Mesenchymal stem cell (in vitro differentiated cells and primary cell): Measurements from ENCODE around the gene MYO1D.
A peak's percentile ranks its signal among the peaks of the same experiment; 100 is the strongest.

Source experiments
- DNase-seq: peaks from one replicate; pipeline ENCODE4 v3.0.0-alpha.2; 2013
- H2AFZ ChIP-seq: one replicate; pipeline ENCODE4 v1.6.1; 2013; ENCODE audit warnings: low read depth, mild to moderate bottlenecking, control low read depth, inconsistent platforms, low read length, moderate library complexity
- H2AK5ac ChIP-seq: 2 replicates; pipeline ENCODE4 v1.6.1; 2013; ENCODE audit warnings: low read length, moderate library complexity, mild to moderate bottlenecking, inconsistent platforms; ENCODE audit not compliant: severe bottlenecking
- H2BK120ac ChIP-seq: one replicate; pipeline ENCODE4 v1.6.1; 2013; ENCODE audit warnings: low read depth, mild to moderate bottlenecking, inconsistent platforms, low read length, moderate library complexity
- H2BK12ac ChIP-seq, 2 experiments: one replicate each; pipeline ENCODE4 v1.6.1; 2013; ENCODE audit warnings: inconsistent platforms in 2 of 2, low read length in 2 of 2, mild to moderate bottlenecking in 2 of 2, moderate library complexity in 2 of 2, control low read depth in 1 of 2
- H2BK15ac ChIP-seq: one replicate; pipeline ENCODE4 v1.6.1; 2013; ENCODE audit warnings: mild to moderate bottlenecking, low read depth, inconsistent platforms; ENCODE audit not compliant: poor library complexity, severe bottlenecking
- H2BK5ac ChIP-seq: 2 replicates; pipeline ENCODE4 v1.6.1; 2013; ENCODE audit warnings: low read depth, mild to moderate bottlenecking, low read length, control low read depth, inconsistent platforms; ENCODE audit not compliant: poor library complexity, severe bottlenecking
- H3K14ac ChIP-seq, 2 experiments: one replicate each; pipeline ENCODE4 v1.6.1; 2013; ENCODE audit warnings: inconsistent platforms in 2 of 2, low read length in 2 of 2, control low read depth in 1 of 2, mild to moderate bottlenecking in 1 of 2, moderate library complexity in 1 of 2
- H3K18ac ChIP-seq, 2 experiments: one replicate each; pipeline ENCODE4 v1.6.1; 2013; ENCODE audit warnings: inconsistent platforms in 2 of 2, low read length in 2 of 2, control low read depth in 1 of 2, low read depth in 1 of 2, mild to moderate bottlenecking in 1 of 2
- H3K23ac ChIP-seq, 2 experiments: one replicate each; pipeline ENCODE4 v1.6.1; 2013; ENCODE audit warnings: inconsistent platforms in 2 of 2, low read length in 2 of 2, mild to moderate bottlenecking in 2 of 2, moderate library complexity in 2 of 2, control low read depth in 1 of 2
- H3K27ac ChIP-seq: 2 replicates; pipeline ENCODE4 v1.5.1; 2013; ENCODE audit warnings: mild to moderate bottlenecking, moderate library complexity, low read length, control low read depth, inconsistent platforms; ENCODE audit not compliant: poor library complexity, severe bottlenecking
- H3K27me3 ChIP-seq, 2 experiments: 2 replicates each; pipeline versions ENCODE4 v1.6.1 to v1.7.0; 2013; ENCODE audit warnings: low read length in 2 of 2, mild to moderate bottlenecking in 2 of 2, moderate library complexity in 2 of 2, control low read depth in 1 of 2, inconsistent platforms in 1 of 2; ENCODE audit not compliant: control insufficient read depth in 1 of 2, insufficient read depth in 1 of 2
- H3K36me3 ChIP-seq, 2 experiments: 2 replicates each; pipeline versions ENCODE4 v1.6.1 to v1.7.0; 2013; ENCODE audit warnings: low read length in 2 of 2, control low read depth in 1 of 2, inconsistent platforms in 1 of 2, low read depth in 1 of 2, mild to moderate bottlenecking in 1 of 2; ENCODE audit not compliant: insufficient read depth in 2 of 2, control insufficient read depth in 1 of 2
- H3K4ac ChIP-seq, 2 experiments: one replicate each; pipeline ENCODE4 v1.6.1; 2013; ENCODE audit warnings: inconsistent platforms in 2 of 2, low read length in 2 of 2, mild to moderate bottlenecking in 2 of 2, moderate library complexity in 2 of 2, control low read depth in 1 of 2, low read depth in 1 of 2
- H3K4me1 ChIP-seq: 2 replicates; pipeline ENCODE4 v1.6.1; 2013; ENCODE audit warnings: low read depth, low read length, control low read depth; ENCODE audit not compliant: control insufficient read depth, insufficient read depth
- H3K4me2 ChIP-seq: 2 replicates; pipeline ENCODE4 v1.6.1; 2013; ENCODE audit warnings: low read length, mild to moderate bottlenecking, inconsistent platforms; ENCODE audit not compliant: poor library complexity, severe bottlenecking
- H3K4me3 ChIP-seq, 2 experiments: 2 replicates each; pipeline versions ENCODE4 v1.5.1 to v1.7.0; 2013; ENCODE audit warnings: low read length in 2 of 2, mild to moderate bottlenecking in 2 of 2, control low read depth in 1 of 2, low read depth in 1 of 2; ENCODE audit not compliant: insufficient read depth in 1 of 2
- H3K79me1 ChIP-seq: replicated peaks from 2 replicates; pipeline ENCODE4 v1.6.1; 2013; ENCODE audit warnings: mild to moderate bottlenecking, control low read depth, low read length, inconsistent platforms; ENCODE audit not compliant: poor library complexity, severe bottlenecking
- H3K9ac ChIP-seq: 2 replicates; pipeline ENCODE4 v1.7.0; 2013; ENCODE audit warnings: mild to moderate bottlenecking, low read length, moderate library complexity
- H3K9me3 ChIP-seq: 2 replicates; pipeline ENCODE4 v1.7.0; 2013; ENCODE audit warnings: mild to moderate bottlenecking, low read length; ENCODE audit not compliant: control insufficient read depth
- H4K8ac ChIP-seq: one replicate; pipeline ENCODE4 v1.6.1; 2013; ENCODE audit warnings: inconsistent platforms, mild to moderate bottlenecking, low read length, moderate library complexity
- H4K91ac ChIP-seq: one replicate; pipeline ENCODE4 v1.6.1; 2013; ENCODE audit warnings: mild to moderate bottlenecking, low read length, inconsistent platforms
- WGBS: methylation state at CpG from one replicate; pipeline ENCODE4 v1.1.7; 2013; ENCODE audit warnings: mixed read lengths; 5-methylcytosine and 5-hydroxymethylcytosine counted together

MYO1D gene

GRCh38 chr17:32519228-32520103 lies 357.5 kb downstream of the MYO1D start:
- Histone ChIP-seq H4K8ac (peak overlapping the region; percentile 3), H3K4me3 (peak overlapping the region; percentile 57 to 69), H3K23ac (no peak overlapping the region), H3K79me1 (no peaks in the 10 kb centered on the region), H4K91ac (no peak overlapping the region), H3K4ac (no peak overlapping the region), H2AK5ac (no peak overlapping the region), H2BK120ac (no peak overlapping the region), H3K4me1 (peaks cover 13% of the 10 kb centered on the region), H2AFZ (no peak overlapping the region), H2BK5ac (no peak overlapping the region), H2BK15ac (peak overlapping the region; percentile 16), H3K27ac (no peak overlapping the region), H3K36me3 (no peaks in the 10 kb centered on the region), H3K9ac (peak overlapping the region; percentile 67), H3K4me2 (peak overlapping the region; percentile 88), H3K27me3 (no peaks in the 10 kb centered on the region), H3K18ac (no peak overlapping the region), H3K14ac (no peak overlapping the region), H3K9me3 (no peaks in the 10 kb centered on the region), H2BK12ac (no peak overlapping the region)
- DNase-seq: peak; percentile 49
- 4% methylated on average over 28 of the region's 61 CpGs for whole genome bisulfite sequencing

- Histone ChIP-seq H4K91ac (no peak overlapping the region), H3K4me3 (peak overlapping the region; percentile 57 to 69), H3K9ac (peak overlapping the region; percentile 67), H3K27me3 (no peaks in the 10 kb centered on the region), H3K36me3 (no peaks in the 10 kb centered on the region), H3K4me1 (peaks cover 13% of the 10 kb centered on the region), H2BK15ac (no peak overlapping the region), H4K8ac (peak overlapping the region; percentile 3), H3K27ac (no peak overlapping the region), H2AK5ac (no peak overlapping the region), H3K4ac (no peak overlapping the region), H2BK5ac (no peak overlapping the region), H3K18ac (no peak overlapping the region), H3K9me3 (no peaks in the 10 kb centered on the region), H2BK120ac (no peak overlapping the region), H3K79me1 (no peaks in the 10 kb centered on the region), H3K4me2 (peak overlapping the region; percentile 88), H2BK12ac (peak overlapping the region in 1 of 2 experiments; percentile 7), H3K23ac (no peak overlapping the region), H2AFZ (no peak overlapping the region), H3K14ac (no peak overlapping the region)
- 28% methylated on average over 22 of the region's 31 CpGs for whole genome bisulfite sequencing
- DNase-seq: no peak
Measured at GRCh38 chr17:32518646-32519227, 358.2 kb downstream of the MYO1D start.

GRCh38 chr17:32517982-32518381 lies 358.9 kb downstream of the MYO1D start:
- Histone ChIP-seq H3K9me3 (no peaks in the 10 kb centered on the region), H3K9ac (no peak overlapping the region), H3K4ac (no peak overlapping the region), H3K4me1 (peaks cover 13% of the 10 kb centered on the region), H2BK5ac (no peak overlapping the region), H4K8ac (no peak overlapping the region), H3K4me2 (no peak overlapping the region), H2BK12ac (no peak overlapping the region), H2AK5ac (no peak overlapping the region), H4K91ac (no peak overlapping the region), H2BK15ac (no peak overlapping the region), H3K27ac (no peak overlapping the region), H3K18ac (no peak overlapping the region), H3K23ac (no peak overlapping the region), H2AFZ (no peak overlapping the region), H3K4me3 (no peak overlapping the region), H3K27me3 (no peaks in the 10 kb centered on the region), H3K36me3 (no peaks in the 10 kb centered on the region), H3K14ac (peak overlapping the region in 1 of 2 experiments; percentile 2), H3K79me1 (no peaks in the 10 kb centered on the region), H2BK120ac (no peak overlapping the region)
- WGBS: 93% methylated on average over 7 of the region's 7 CpGs
- no peak for DNase-seq

- H3K79me1 ChIP-seq: no peaks in the 10 kb centered on the region
- H3K4me3 ChIP-seq: no peak overlapping the region
- H2BK12ac ChIP-seq: no peak overlapping the region
- H3K27me3 ChIP-seq: no peaks in the 10 kb centered on the region
- H3K36me3 ChIP-seq: no peaks in the 10 kb centered on the region
- no peak overlapping the region for H2AFZ ChIP-seq
- H2BK120ac ChIP-seq: no peak overlapping the region
- no peaks in the 10 kb centered on the region for H3K9me3 ChIP-seq
- no peak overlapping the region for H3K4ac ChIP-seq
- no peak overlapping the region for H4K8ac ChIP-seq
- no peak overlapping the region for H3K23ac ChIP-seq
- no peak overlapping the region for H2BK5ac ChIP-seq
- H3K4me2 ChIP-seq: no peak overlapping the region
- H3K14ac ChIP-seq: no peak overlapping the region
- peaks cover 13% of the 10 kb centered on the region for H3K4me1 ChIP-seq
- no peak overlapping the region for H2AK5ac ChIP-seq
- whole genome bisulfite sequencing: 47% methylated on average over 12 of the region's 12 CpGs
- no peak overlapping the region for H3K27ac ChIP-seq
- no peak overlapping the region for H4K91ac ChIP-seq
- no peak for DNase-seq
- H3K18ac ChIP-seq: no peak overlapping the region
- no peak overlapping the region for H3K9ac ChIP-seq
- no peak overlapping the region for H2BK15ac ChIP-seq
Measured at GRCh38 chr17:32516940-32517701, 359.8 kb downstream of the MYO1D start.
